ENCODE data around the gene AXL. TPM values are rescaled to one million over a fixed set of nuclear protein-coding genes. Genes with fewer than 3 reads are reported as not detected.
A peak's percentile ranks its signal among the peaks of the same experiment; 100 is the strongest.

AXL gene
- total and polyA plus RNA-seq, 2 donors (not counting 3 experiments of a cell fraction or from before 2014, with no cell fraction given): 86.9 to 172 TPM

DNA sequence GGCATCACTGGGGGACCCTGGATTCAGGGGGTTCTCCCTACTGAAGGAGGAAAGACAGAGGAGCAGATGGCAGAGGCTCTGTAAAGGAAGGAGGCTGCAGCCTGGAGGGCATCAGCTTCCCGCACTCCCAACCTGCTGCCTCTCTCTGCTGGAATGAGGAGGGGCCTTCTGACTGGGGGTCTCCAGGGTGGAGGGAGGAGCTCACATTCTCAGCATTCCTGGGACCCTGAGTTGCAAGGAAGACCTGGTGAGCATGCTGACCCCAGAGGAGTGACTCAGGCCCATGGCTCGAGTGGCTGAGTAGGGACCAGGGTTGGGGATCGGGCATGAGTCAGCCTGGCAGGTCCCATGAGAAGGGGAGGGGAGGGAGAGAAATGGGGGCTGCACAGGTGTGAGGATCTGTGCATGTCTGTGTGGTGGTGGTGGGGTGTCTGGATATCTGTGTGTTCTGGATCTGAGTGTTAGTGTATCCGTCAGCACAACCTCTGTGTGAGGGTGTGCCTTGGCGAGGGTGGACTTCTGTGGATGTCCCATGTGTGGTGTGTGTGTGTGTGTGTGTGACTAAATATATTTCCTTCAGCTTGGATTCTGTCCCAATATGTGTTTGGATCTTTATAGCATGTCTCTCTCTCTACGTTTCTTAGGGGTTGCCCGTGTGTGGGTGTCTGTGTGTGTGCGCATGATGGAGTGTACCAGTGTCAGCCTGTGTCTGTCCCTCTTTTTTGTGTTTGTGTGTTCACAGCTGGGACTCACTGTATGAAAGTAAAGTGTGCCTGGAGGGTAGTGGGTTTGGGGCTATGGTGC, 4.6 kb downstream of the AXL start:
- peak; percentile 83 for DNase-seq (ENCODE audit: low read depth, low spot score)
- TF ChIP-seq, protein P1, sequence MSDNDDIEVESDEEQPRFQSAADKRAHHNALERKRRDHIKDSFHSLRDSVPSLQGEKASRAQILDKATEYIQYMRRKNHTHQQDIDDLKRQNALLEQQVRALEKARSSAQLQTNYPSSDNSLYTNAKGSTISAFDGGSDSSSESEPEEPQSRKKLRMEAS (IDR thresholded peaks at IDR 0.05; ENCODE audit: insufficient read depth, insufficient read length): no peak
- TF ChIP-seq MYC (IDR thresholded peaks at IDR 0.05; ENCODE audit: low read depth, low read length) (peak; percentile 84), JUN (IDR thresholded peaks at IDR 0.05; ENCODE audit: borderline replicate concordance, insufficient read depth, insufficient read length, low read depth) (peak; percentile 75), EZH2 (IDR thresholded peaks at IDR 0.05; ENCODE audit: borderline replicate concordance, low read depth, low read length, severe bottlenecking) (no peak), POLR2A (IDR thresholded peaks at IDR 0.05; ENCODE audit: low read depth, low read length) (peak; percentile 90), GATA2 (IDR thresholded peaks at IDR 0.05; ENCODE audit: insufficient read depth, insufficient read length, low read depth, low read length) (no peak), FOS (IDR thresholded peaks at IDR 0.05; ENCODE audit: borderline replicate concordance, insufficient read depth, low read length) (peak; percentile 100), POLR2AphosphoS5 (IDR thresholded peaks at IDR 0.05; ENCODE audit: insufficient read depth, low read depth, low read length) (peak; percentile 98)
- dilution Hi-C loops (cut with MboI; ENCODE audit: extremely low pct_ligation_motif_present, low sequenced_read_pairs): no loop called here

More for the DNA sequence above, 4.6 kb downstream of the AXL start:
- FAIRE-seq: peak; percentile 95
- Histone ChIP-seq H3K9me3 (replicated peaks; ENCODE audit: control insufficient read depth, insufficient read depth, low read length) (no peaks in the 10 kb centered on the region), H3K27ac (ENCODE audit: insufficient read depth, low read depth, low read length) (peak overlapping the region; percentile 76), H3K9me1 (replicated peaks; ENCODE audit: control insufficient read depth, extremely low read depth, insufficient read depth, low read length) (no peaks in the 10 kb centered on the region), H4K20me1 (replicated peaks; ENCODE audit: control insufficient read depth, extremely low read depth, insufficient read depth, low read length) (no peaks in the 10 kb centered on the region), H3K27me3 (ENCODE audit: control insufficient read depth in 2 of 2, insufficient read depth in 2 of 2, low read length in 2 of 2) (no peaks in the 10 kb centered on the region), H3K36me3 (ENCODE audit: control insufficient read depth in 2 of 2, extremely low read depth in 1 of 2, insufficient read depth in 2 of 2, low read length in 2 of 2) (peaks cover 2 to 6% of the 10 kb centered on the region in 2 experiments), H3K4me2 (ENCODE audit: insufficient read depth, low read length) (peak overlapping the region; percentile 68), H3K4me3 (replicated peaks in 1 of 3; ENCODE audit: insufficient read depth in 1 of 3, low read depth in 1 of 3, low read length in 3 of 3) (peak overlapping the region in 1 of 3 experiments; percentile 5), H3K9ac (replicated peaks; ENCODE audit: extremely low read depth, insufficient read depth, low read length) (peak overlapping the region; percentile 37), H3K4me1 (ENCODE audit: control insufficient read depth, extremely low read depth, insufficient read depth, low read length) (peaks cover 55% of the 10 kb centered on the region), H3K79me2 (ENCODE audit: control insufficient read depth, insufficient read depth, low read length) (peaks cover 63% of the 10 kb centered on the region), H2AFZ (ENCODE audit: low read depth, low read length) (no peak overlapping the region)
- TSS peak; percentile 4 for BruUV-seq (replicated peaks)
- ChIA-PET CTCF (interaction anchor here (1.1 to 4.0 kb wide), 3 partner anchors 9 to 39 kb away, joined by 3 to 33 read pairs (median 29); partner anchors contain the start of gene HNRNPUL1), POLR2A (no interaction called here)
- intact Hi-C loops (cut with micrococcal nuclease): loop anchor here (2.0 to 5.0 kb wide), 3 partner anchors 19 to 99 kb away; no protein-coding TSS in a partner anchor

All from endothelial cell of umbilical vein (primary cell).